Activated T-helper 1 cell treated with Interleukin-2 at 50 U/mL for 16 hours (primary cell): ENCODE results near the gene FBXO36.

Experiments used
- DNase-seq: peaks from one replicate; pipeline ENCODE4 v3.0.0-alpha.2; 2020; ENCODE audit warnings: low read depth

FBXO36 gene

GRCh38 chr2:229970406-229970805 lies 48.1 kb downstream of the FBXO36 start:
- no peak for DNase-seq

- no peak for DNase-seq
Observed at GRCh38 chr2:229971298-229971790, 49.0 kb downstream of the FBXO36 start.

- DNase-seq = no peak
Observed at GRCh38 chr2:229974266-229974665, 52.0 kb downstream of the FBXO36 start.

GRCh38 chr2:229980431-229981184 lies 58.3 kb downstream of the FBXO36 start:
- DNase-seq = no peak

- no peak for DNase-seq
Observed at GRCh38 chr2:229993236-229993635, 70.9 kb downstream of the FBXO36 start.

GRCh38 chr2:229996320-229996719 lies 74.0 kb downstream of the FBXO36 start:
- DNase-seq = no peak

GRCh38 chr2:229997565-229997964 lies 75.3 kb downstream of the FBXO36 start:
- DNase-seq = no peak

GRCh38 chr2:230000118-230000841 lies 78.0 kb downstream of the FBXO36 start:
- DNase-seq = no peak

- DNase-seq = peak; percentile 65
Observed at GRCh38 chr2:230007931-230008707, 85.8 kb downstream of the FBXO36 start.

- DNase-seq = no peak
Observed at GRCh38 chr2:230008708-230009066, 86.4 kb downstream of the FBXO36 start.

- DNase-seq = no peak
Observed at GRCh38 chr2:230010501-230010900, 88.2 kb downstream of the FBXO36 start.

- no peak for DNase-seq
Observed at GRCh38 chr2:230011617-230012016, 89.3 kb downstream of the FBXO36 start.

GRCh38 chr2:230012267-230012884 lies 90.1 kb downstream of the FBXO36 start:
- DNase-seq = no peak

- DNase-seq = no peak
Observed at GRCh38 chr2:230016844-230017243, 94.5 kb downstream of the FBXO36 start.

- no peak for DNase-seq
Observed at GRCh38 chr2:230018153-230018552, 95.8 kb downstream of the FBXO36 start.

GRCh38 chr2:230019742-230020141 lies 97.4 kb downstream of the FBXO36 start:
- DNase-seq = no peak

GRCh38 chr2:230023313-230023712 lies 101.0 kb downstream of the FBXO36 start:
- no peak for DNase-seq

GRCh38 chr2:230042195-230042594 lies 119.9 kb downstream of the FBXO36 start:
- no peak for DNase-seq

GRCh38 chr2:230043025-230043424 lies 120.7 kb downstream of the FBXO36 start:
- DNase-seq = no peak

- no peak for DNase-seq
Observed at GRCh38 chr2:230043461-230043860, 121.2 kb downstream of the FBXO36 start.

- DNase-seq = no peak
Observed at GRCh38 chr2:230046491-230046890, 124.2 kb downstream of the FBXO36 start.

GRCh38 chr2:230048010-230048671 lies 125.8 kb downstream of the FBXO36 start:
- no peak for DNase-seq
